Ammon's horn (tissue), 1 donor: ENCODE data around the gene ARL6IP4.

Source experiments
- DNase-seq: peaks from one replicate; pipeline ENCODE4 v3.0.0-alpha.2; 2016; ENCODE audit warnings: low spot score

The ARL6IP4 gene

GRCh38 chr12:122978507-122978955 lies 1.9 kb upstream of the ARL6IP4 start:
- no peak for DNase-seq

GRCh38 chr12:122979001-122979907 lies 1.2 kb upstream of the ARL6IP4 start:
- DNase-seq, result no peak

- no peak for DNase-seq
Measured at GRCh38 chr12:122979908-122980182, 636 bp upstream of the ARL6IP4 start.

GRCh38 chr12:122981036-122981471 lies 573 bp downstream of the ARL6IP4 start:
- no peak for DNase-seq

GRCh38 chr12:122981587-122982476 lies 1.4 kb downstream of the ARL6IP4 start:
- no peak for DNase-seq

GRCh38 chr12:122982477-122982815 lies 2.0 kb downstream of the ARL6IP4 start:
- no peak for DNase-seq

- no peak for DNase-seq
Measured at GRCh38 chr12:122982963-122983788, 2.7 kb downstream of the ARL6IP4 start.

- DNase-seq, result no peak
Measured at GRCh38 chr12:122983789-122984515, 3.5 kb downstream of the ARL6IP4 start.

- peak; percentile 60 for DNase-seq
Measured at GRCh38 chr12:122984612-122985337, 4.3 kb downstream of the ARL6IP4 start.

GRCh38 chr12:122985338-122986257 lies 5.1 kb downstream of the ARL6IP4 start:
- DNase-seq, result no peak

GRCh38 chr12:122986258-122986871 lies 5.9 kb downstream of the ARL6IP4 start:
- no peak for DNase-seq

- no peak for DNase-seq
Measured at GRCh38 chr12:122987086-122987951, 6.8 kb downstream of the ARL6IP4 start.

- no peak for DNase-seq
Measured at GRCh38 chr12:122988036-122988435, 7.6 kb downstream of the ARL6IP4 start.

- DNase-seq, result no peak
Measured at GRCh38 chr12:122988612-122989212, 8.2 kb downstream of the ARL6IP4 start.

GRCh38 chr12:122989225-122989839 lies 8.9 kb downstream of the ARL6IP4 start:
- DNase-seq, result no peak

- no peak for DNase-seq
Measured at GRCh38 chr12:122989874-122990419, 9.5 kb downstream of the ARL6IP4 start.

- DNase-seq, result no peak
Measured at GRCh38 chr12:122990561-122990960, 10.1 kb downstream of the ARL6IP4 start.
